ENCODE data around the gene ZBTB22.

Gene ZBTB22

DNA sequence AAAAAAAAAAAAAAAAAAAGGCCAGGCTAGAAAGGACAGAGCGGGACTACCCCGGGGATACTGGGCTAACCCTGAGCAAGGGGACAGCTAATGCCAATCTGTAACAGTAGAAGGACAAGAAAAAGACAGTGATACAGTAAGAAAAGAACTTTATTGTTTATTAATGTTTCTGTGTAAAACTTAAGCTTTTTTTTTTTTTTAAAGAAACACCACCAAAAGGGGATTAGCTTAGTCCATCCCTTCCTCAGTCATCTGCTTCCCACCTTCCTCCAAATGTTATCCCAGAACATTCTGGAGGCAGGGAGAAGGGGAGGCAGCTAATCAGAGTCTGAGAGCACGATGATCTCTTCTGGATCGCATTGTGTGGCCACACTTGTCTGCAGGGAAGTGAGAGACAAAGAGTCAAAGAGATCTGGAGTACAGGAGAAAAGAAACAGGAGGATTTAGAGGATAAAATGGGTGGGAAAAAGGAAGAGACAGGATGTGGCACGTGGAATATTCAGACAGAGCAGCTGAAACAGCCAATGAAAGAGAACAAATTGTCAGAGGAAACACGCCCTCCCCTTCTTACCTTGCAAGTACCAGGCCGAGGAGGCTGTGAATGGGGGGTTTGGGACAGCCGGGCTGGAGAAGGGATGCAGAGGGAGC lies 1.0 kb upstream of the ZBTB22 start:
- H3K9me3 Mint-ChIP-seq, result no peaks in the 10 kb centered on the region
- peaks cover 56 to 82% of the 10 kb centered on the region in 2 donors for H3K36me3 Mint-ChIP-seq
- ATAC-seq (replicated peaks) (no peak), DNase-seq (no peak)
- H3K4me1 Mint-ChIP-seq, result peaks cover 64 to 83% of the 10 kb centered on the region in 2 donors
- peak overlapping the region; percentile 99 for H3K27ac Mint-ChIP-seq
- no peaks in the 10 kb centered on the region for H3K27me3 Mint-ChIP-seq
- H3K4me3 Mint-ChIP-seq, result peak overlapping the region; percentile 97 to 98

DNA sequence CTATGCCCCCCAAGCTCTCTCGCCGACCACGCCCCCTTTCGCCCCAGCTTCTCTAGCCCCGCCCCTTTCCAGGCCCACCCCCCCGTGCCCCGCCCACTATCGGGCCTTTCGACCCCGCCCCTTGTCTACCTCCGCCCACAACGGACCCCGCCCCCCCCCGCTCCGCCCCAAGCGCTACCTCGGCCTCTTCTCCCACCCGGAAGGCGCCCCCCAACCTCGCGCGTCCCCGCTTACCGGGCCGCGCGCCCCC lies 200 bp downstream of the ZBTB22 start:
- H3K4me3 Mint-ChIP-seq, result peak overlapping the region; percentile 97 to 98
- no peaks in the 10 kb centered on the region for H3K9me3 Mint-ChIP-seq
- peaks cover 63 to 87% of the 10 kb centered on the region in 2 donors for H3K36me3 Mint-ChIP-seq
- DNase-seq (no peak), ATAC-seq (replicated peaks) (no peak)
- H3K27ac Mint-ChIP-seq, result peak overlapping the region; percentile 83
- no peaks in the 10 kb centered on the region for H3K27me3 Mint-ChIP-seq
- peaks cover 61 to 86% of the 10 kb centered on the region in 2 donors for H3K4me1 Mint-ChIP-seq

GRCh38 chr6:33316603-33317418 lies 733 bp downstream of the ZBTB22 start:
- peak overlapping the region; percentile 83 for H3K27ac Mint-ChIP-seq
- H3K9me3 Mint-ChIP-seq, result no peaks in the 10 kb centered on the region
- peaks cover 57 to 85% of the 10 kb centered on the region in 2 donors for H3K4me1 Mint-ChIP-seq
- DNase-seq (no peak), ATAC-seq (replicated peaks) (no peak)
- H3K4me3 Mint-ChIP-seq, result peak overlapping the region; percentile 97 to 98
- peaks cover 62 to 87% of the 10 kb centered on the region in 2 donors for H3K36me3 Mint-ChIP-seq
- no peaks in the 10 kb centered on the region for H3K27me3 Mint-ChIP-seq

DNA sequence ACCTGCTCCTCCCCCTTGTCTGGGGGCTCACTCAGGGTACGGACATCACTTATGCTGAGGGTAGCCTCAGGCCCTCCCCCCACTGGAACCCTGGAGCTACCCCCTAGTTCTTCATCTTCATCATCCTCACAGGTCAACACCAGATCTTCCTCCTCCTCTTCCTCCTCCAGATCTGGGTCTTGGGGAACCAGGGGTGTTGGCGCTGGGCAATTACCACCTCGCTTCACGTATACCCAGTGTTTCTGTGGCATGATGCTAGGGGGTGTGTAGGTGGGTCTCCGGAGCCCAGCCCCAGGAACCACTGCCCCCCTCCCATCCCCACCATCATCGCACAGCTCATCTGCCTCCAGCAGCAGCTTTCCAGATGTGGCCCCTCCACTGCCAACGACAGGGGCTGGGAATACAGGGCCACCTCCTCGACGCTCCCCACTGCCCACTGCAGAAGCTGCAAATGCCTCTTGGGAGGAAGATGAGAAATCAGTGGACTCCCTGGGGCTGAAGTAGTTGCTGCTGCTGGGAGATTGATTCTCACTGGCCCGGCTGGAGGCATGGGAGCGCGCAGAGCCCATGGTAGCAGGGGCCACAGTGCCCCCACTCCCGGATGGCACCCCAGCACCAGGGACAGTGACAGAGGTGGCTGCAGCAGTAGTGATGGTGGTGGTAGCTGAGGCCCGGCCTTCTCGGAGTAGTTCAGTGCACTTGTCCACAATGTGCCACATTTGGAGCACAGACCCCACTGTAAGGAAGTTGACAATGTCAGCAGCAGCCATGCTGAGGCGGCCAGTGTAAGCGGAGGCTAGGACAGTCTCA lies 1.5 kb downstream of the ZBTB22 start:
- Mint-ChIP-seq H3K27ac (peak overlapping the region; percentile 82), H3K4me1 (peaks cover 56 to 82% of the 10 kb centered on the region in 2 donors), H3K36me3 (peaks cover 60 to 85% of the 10 kb centered on the region in 2 donors), H3K9me3 (no peaks in the 10 kb centered on the region), H3K27me3 (no peaks in the 10 kb centered on the region), H3K4me3 (peak overlapping the region; percentile 97)
- DNase-seq, result no peak
- no peak for ATAC-seq (replicated peaks)

DNA sequence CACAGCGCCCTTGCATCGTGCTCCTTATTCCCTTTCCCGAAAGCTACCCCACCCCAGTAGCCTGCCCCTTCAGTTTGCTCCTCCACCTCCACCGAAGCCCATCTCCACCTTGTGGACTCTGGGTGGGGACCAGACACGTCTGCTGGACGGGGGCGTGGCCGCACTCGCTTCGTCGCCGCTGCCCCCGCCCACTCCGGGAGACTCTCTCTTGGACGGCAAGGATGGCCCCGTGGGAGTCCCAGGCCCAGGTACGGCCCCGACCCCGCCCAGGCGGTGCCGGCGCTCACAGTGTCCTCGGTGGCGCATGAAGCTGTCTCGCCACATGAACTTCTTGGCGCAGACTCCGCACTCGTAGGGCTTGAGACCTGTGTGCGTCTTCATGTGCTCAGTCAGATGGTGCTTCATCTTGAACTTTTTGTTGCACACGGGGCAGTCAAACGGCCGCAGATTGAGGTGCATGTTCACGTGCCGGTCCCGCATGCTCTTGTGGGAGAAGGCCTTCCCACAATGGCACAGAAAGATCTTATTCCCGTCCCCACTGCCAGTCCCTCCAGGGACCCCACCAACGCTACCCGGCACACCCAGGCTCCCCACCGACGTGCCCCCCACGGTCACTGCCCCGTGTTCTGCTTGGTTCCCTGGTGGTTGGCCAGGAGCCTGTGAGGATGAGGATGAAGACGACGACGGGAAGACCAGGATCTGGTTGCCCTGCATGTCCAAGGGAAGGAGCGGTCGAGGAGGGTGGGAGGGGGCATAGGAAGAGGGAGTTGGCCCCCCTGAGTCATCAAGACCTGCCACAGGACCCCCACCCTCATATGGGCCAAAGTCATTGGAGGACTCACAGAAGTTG lies 2.4 kb downstream of the ZBTB22 start:
- Mint-ChIP-seq H3K9me3 (no peaks in the 10 kb centered on the region), H3K4me1 (peaks cover 52 to 78% of the 10 kb centered on the region in 2 donors), H3K27me3 (no peaks in the 10 kb centered on the region), H3K4me3 (peak overlapping the region; percentile 97), H3K36me3 (peaks cover 55 to 81% of the 10 kb centered on the region in 2 donors), H3K27ac (peak overlapping the region; percentile 100)
- ATAC-seq (replicated peaks), result no peak
- peak; percentile 32 for DNase-seq

DNA sequence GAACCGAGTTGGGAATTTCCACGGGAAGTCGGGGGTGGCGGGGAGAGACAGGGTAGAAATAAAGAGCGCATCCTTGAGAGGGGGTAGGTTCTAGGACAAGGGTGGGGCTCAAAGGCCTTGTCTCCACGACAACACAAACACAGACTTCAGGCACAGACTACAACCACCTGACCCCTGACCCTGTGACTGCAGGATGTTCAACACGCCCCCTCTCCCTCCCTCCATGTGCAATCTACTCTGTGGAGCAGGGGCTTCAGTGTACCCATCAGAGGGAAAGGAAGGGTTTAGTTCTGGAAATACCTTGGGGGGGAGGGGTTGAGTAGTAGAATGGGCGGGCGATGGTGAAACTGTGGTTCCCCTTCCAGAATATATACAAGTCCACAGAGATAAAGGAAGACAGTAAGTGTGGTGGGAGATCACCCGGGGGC lies 3.0 kb downstream of the ZBTB22 start:
- Mint-ChIP-seq H3K27me3 (no peaks in the 10 kb centered on the region), H3K9me3 (no peaks in the 10 kb centered on the region), H3K27ac (peak overlapping the region; percentile 100), H3K4me3 (peak overlapping the region; percentile 97), H3K36me3 (peaks cover 49 to 74% of the 10 kb centered on the region in 2 donors), H3K4me1 (peaks cover 45 to 72% of the 10 kb centered on the region in 2 donors)
- ATAC-seq (replicated peaks), result peak; percentile 54 to 60
- peak; percentile 74 for DNase-seq

- peaks cover 44 to 68% of the 10 kb centered on the region in 2 donors for H3K36me3 Mint-ChIP-seq
- H3K27ac Mint-ChIP-seq, result peak within 1 kb of the TSS; percentile 100
- peaks cover 40 to 68% of the 10 kb centered on the region in 2 donors for H3K4me1 Mint-ChIP-seq
- H3K27me3 Mint-ChIP-seq, result no peaks in the 10 kb centered on the region
- H3K4me3 Mint-ChIP-seq, result peak within 1 kb of the TSS; percentile 97
- peak; percentile 92 for DNase-seq
- no peaks in the 10 kb centered on the region for H3K9me3 Mint-ChIP-seq
- peak; percentile 67 to 70 for ATAC-seq (replicated peaks)
Observed at GRCh38 chr6:33313709-33314514, 3.6 kb downstream of the ZBTB22 start, which contains the start of gene TAPBP. Gene TAPBP, minus strand, starts transcription at chr6:33314078. Its CDS starts 37 bp downstream, at chr6:33314041.

DNA sequence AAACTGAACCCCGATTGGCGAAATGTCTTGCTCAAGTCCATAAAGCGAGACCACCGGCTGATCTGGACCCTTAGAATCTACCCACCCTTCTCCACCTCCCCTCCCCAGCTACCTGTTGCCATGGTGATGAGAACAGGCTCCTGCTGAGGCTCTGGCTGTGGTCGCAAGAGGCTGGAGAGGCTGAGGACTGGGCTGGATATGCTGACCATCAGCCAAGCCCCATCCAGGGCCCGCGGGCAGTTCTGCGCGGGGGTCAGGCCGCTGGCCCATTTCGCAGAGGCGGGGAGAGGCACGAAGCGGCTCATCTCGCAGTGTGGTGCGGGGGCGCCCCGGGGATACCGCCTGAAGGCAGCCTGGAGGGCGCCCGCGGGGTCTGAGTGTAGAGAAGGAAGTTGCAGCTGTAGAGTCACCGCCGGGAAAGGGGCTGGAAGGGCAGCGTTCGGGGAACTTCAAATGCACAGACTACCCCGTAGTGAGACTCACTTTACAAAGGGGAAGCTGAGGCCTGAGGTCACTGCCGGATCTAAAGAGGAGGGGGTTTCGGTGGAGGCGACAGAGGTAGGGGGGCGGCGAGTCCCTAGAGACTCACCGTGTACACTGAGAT lies 4.3 kb downstream of the ZBTB22 start:
- Mint-ChIP-seq H3K9me3 (no peaks in the 10 kb centered on the region), H3K36me3 (peaks cover 42 to 66% of the 10 kb centered on the region in 2 donors), H3K27ac (peak overlapping the region; percentile 100), H3K4me1 (peaks cover 38 to 68% of the 10 kb centered on the region in 2 donors), H3K4me3 (peak overlapping the region; percentile 97), H3K27me3 (no peaks in the 10 kb centered on the region)
- DNase-seq (peak; percentile 56), ATAC-seq (replicated peaks) (peak; percentile 28 to 30)

GRCh38 chr6:33312361-33313104 lies 5.0 kb downstream of the ZBTB22 start:
- peak overlapping the region; percentile 97 for H3K4me3 Mint-ChIP-seq
- ATAC-seq (replicated peaks) (peak; percentile 41 to 52), DNase-seq (peak; percentile 71)
- H3K36me3 Mint-ChIP-seq, result peaks cover 40 to 61% of the 10 kb centered on the region in 2 donors
- H3K4me1 Mint-ChIP-seq, result peaks cover 35 to 66% of the 10 kb centered on the region in 2 donors
- no peaks in the 10 kb centered on the region for H3K27me3 Mint-ChIP-seq
- no peaks in the 10 kb centered on the region for H3K9me3 Mint-ChIP-seq
- peak overlapping the region; percentile 100 for H3K27ac Mint-ChIP-seq

GRCh38 chr6:33306356-33306755 lies 11.2 kb downstream of the ZBTB22 start:
- H3K9me3 Mint-ChIP-seq, result no peaks in the 10 kb centered on the region
- H3K4me1 Mint-ChIP-seq, result peaks cover 36 to 62% of the 10 kb centered on the region in 2 donors
- peak overlapping the region; percentile 43 to 52 for H3K4me3 Mint-ChIP-seq
- no peak for DNase-seq
- H3K36me3 Mint-ChIP-seq, result peaks cover 34 to 38% of the 10 kb centered on the region in 2 donors
- no peaks in the 10 kb centered on the region for H3K27me3 Mint-ChIP-seq
- peak overlapping the region; percentile 77 for H3K27ac Mint-ChIP-seq
- no peak for ATAC-seq (replicated peaks)

DNA sequence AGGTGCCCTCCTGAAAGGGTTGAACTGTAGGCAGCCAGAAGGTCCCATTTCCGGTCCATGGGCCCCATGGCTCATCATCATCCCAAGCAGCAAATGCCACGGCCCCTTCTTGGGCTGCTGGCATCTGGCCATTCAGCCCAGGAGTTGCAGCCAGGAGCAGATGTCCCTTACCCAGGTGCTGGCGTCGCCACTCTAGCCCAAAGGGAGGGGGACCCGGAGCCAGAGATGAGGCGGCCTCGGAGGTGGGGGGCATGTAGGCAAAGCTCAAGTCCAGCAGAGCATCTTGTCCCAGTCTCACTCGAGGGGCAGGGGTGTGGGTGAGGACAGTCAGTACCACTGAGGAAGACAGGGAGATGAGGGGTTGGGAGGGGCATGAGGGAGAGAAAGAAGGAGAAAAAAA lies 12.5 kb downstream of the ZBTB22 start:
- Mint-ChIP-seq H3K36me3 (peaks cover 42 to 46% of the 10 kb centered on the region in 2 donors), H3K4me3 (peak overlapping the region in 1 of 2 donors; percentile 44), H3K4me1 (peaks cover 33 to 69% of the 10 kb centered on the region in 2 donors), H3K9me3 (no peaks in the 10 kb centered on the region), H3K27me3 (no peaks in the 10 kb centered on the region), H3K27ac (peak overlapping the region; percentile 69)
- DNase-seq (no peak), ATAC-seq (replicated peaks) (no peak)

- DNase-seq (no peak), ATAC-seq (replicated peaks) (no peak)
- Mint-ChIP-seq H3K9me3 (no peaks in the 10 kb centered on the region), H3K4me1 (peaks cover 41 to 78% of the 10 kb centered on the region in 2 donors), H3K27ac (peak overlapping the region; percentile 27), H3K27me3 (no peaks in the 10 kb centered on the region), H3K36me3 (peaks cover 49 to 54% of the 10 kb centered on the region in 2 donors), H3K4me3 (no peak overlapping the region)
Observed at GRCh38 chr6:33304216-33304615, 13.3 kb downstream of the ZBTB22 start.

Data from stimulated activated naive B cell treated with anti-CD40 and anti-IgM and Interleukin-4, amounts not matched to agents 10 μg/mL and 1 μg/mL and 100 μg/mL, for 72 hours (primary cell).